Activated naive CD8-positive, alpha-beta T cell treated with anti-CD3 and anti-CD28 coated beads for 36 hours (primary cell): ENCODE results near the gene ATP1B4. TPM values are rescaled to one million over a fixed set of nuclear protein-coding genes. Genes with fewer than 3 reads are reported as not detected.
"Not testable (repeated sequence)": the region's sequence is repeated elsewhere in the genome, so short reads cannot be mapped to it uniquely, and the experiment has no call there.

ENCODE experiments used
- DNase-seq: peaks from one replicate; pipeline ENCODE4 v3.0.0; 2021
- H3K27ac Mint-ChIP-seq: one replicate; pipeline ENCODE4 v1.8.0; 2022; ENCODE audit warnings: mild to moderate bottlenecking, moderate library complexity, mixed read lengths
- H3K27me3 Mint-ChIP-seq: one replicate; pipeline ENCODE4 v1.8.0; 2022; ENCODE audit warnings: mild to moderate bottlenecking, mixed read lengths
- H3K36me3 Mint-ChIP-seq: one replicate; pipeline ENCODE4 v1.8.0; 2021; ENCODE audit warnings: mild to moderate bottlenecking, mixed read lengths
- H3K4me1 Mint-ChIP-seq: one replicate; pipeline ENCODE4 v1.8.0; 2021; ENCODE audit warnings: mixed read lengths
- H3K4me3 Mint-ChIP-seq: one replicate; pipeline ENCODE4 v1.8.0; 2022; ENCODE audit warnings: mild to moderate bottlenecking, moderate library complexity, mixed read lengths
- H3K9me3 Mint-ChIP-seq: one replicate; pipeline ENCODE4 v1.8.0; 2022; ENCODE audit warnings: mixed read lengths
- total RNA-seq, 2 experiments: library from RNA; stranded (reverse); gene quantifications; one replicate each; pipeline ENCODE4 v1.2.3, GENCODE V29; 2021

ATP1B4 gene
- not detected for total RNA-seq

GRCh38 chrX:120361764-120362305, at the start of gene ATP1B4:
ATP1B4 (plus strand) TSS chrX:120362089; CDS start chrX:120362169, 80 bp downstream.
- no peaks in the 10 kb centered on the region for H3K27me3 Mint-ChIP-seq
- no peaks in the 10 kb centered on the region for H3K36me3 Mint-ChIP-seq
- H3K27ac Mint-ChIP-seq: no peak within 1 kb of the TSS
- H3K4me1 Mint-ChIP-seq: peaks cover 7% of the 10 kb centered on the region
- no peak within 1 kb of the TSS for H3K4me3 Mint-ChIP-seq
- no peaks in the 10 kb centered on the region for H3K9me3 Mint-ChIP-seq
- DNase-seq: no peak

DNA sequence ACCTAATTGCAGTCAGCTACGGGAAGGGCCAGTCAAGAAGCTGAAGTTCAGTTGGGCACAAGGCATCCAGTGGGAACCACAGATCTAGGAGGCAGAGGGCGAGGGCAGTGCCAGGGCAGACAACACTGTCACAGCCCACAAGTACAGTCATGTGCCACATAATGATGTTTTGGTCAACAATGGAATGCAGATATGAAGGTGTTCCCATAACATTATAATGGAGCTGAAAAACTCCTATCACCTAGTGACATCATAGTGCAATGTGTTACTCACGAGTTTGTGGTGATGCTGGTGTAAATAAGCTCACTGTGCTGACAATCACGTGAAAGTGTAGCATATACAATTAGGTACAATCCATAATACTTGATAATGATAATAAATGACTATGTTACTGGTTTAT, 46.1 kb upstream of the ATP1B4 start:
- H3K4me3 Mint-ChIP-seq: no peak overlapping the region
- no peak overlapping the region for H3K27ac Mint-ChIP-seq
- H3K4me1 Mint-ChIP-seq: no peaks in the 10 kb centered on the region
- H3K27me3 Mint-ChIP-seq: peaks cover 25% of the 10 kb centered on the region
- no peaks in the 10 kb centered on the region for H3K36me3 Mint-ChIP-seq
- no peak for DNase-seq
- H3K9me3 Mint-ChIP-seq: no peaks in the 10 kb centered on the region

DNA sequence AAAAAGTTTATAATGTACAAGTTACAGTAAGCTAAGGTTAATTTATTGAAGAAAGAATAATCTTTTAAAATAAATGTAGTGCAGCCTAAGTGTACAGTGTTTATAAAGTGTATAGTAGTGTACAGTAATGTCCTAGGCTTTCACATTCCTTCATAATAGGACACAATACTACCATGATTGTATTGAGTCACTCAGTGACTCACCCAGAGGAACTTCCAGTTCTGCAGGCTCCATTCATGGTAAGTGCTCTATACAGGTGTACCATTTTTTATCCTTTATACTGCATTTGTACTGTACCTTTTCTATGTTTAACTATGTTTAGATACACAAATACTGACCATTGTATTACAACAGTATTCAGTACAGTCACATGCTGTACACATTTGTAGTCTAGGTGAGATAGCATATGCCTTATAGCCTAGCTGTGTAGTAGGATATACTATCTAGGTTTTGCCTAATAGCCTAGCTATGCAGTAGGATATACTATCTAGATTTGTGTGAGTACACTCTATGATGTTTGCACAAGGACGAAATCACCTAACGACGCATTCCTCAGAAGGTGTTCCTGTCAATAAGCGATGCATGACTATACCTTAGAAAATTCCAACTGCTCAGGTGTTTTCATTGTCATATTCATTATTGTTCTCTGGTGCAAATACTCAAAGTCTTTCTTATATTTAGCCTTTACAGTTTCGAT, 45.2 kb upstream of the ATP1B4 start:
- no peak overlapping the region for H3K4me3 Mint-ChIP-seq
- no peaks in the 10 kb centered on the region for H3K9me3 Mint-ChIP-seq
- no peaks in the 10 kb centered on the region for H3K4me1 Mint-ChIP-seq
- DNase-seq: no peak
- peaks cover 19% of the 10 kb centered on the region for H3K27me3 Mint-ChIP-seq
- H3K36me3 Mint-ChIP-seq: no peaks in the 10 kb centered on the region
- H3K27ac Mint-ChIP-seq: no peak overlapping the region

GRCh38 chrX:120318411-120318810, 43.5 kb upstream of the ATP1B4 start:
- Mint-ChIP-seq H3K4me1 (no peaks in the 10 kb centered on the region), H3K4me3 (no peak overlapping the region), H3K27ac (no peak overlapping the region), H3K36me3 (no peaks in the 10 kb centered on the region), H3K27me3 (peaks cover 8% of the 10 kb centered on the region), H3K9me3 (no peaks in the 10 kb centered on the region)
- DNase-seq: no peak

DNA sequence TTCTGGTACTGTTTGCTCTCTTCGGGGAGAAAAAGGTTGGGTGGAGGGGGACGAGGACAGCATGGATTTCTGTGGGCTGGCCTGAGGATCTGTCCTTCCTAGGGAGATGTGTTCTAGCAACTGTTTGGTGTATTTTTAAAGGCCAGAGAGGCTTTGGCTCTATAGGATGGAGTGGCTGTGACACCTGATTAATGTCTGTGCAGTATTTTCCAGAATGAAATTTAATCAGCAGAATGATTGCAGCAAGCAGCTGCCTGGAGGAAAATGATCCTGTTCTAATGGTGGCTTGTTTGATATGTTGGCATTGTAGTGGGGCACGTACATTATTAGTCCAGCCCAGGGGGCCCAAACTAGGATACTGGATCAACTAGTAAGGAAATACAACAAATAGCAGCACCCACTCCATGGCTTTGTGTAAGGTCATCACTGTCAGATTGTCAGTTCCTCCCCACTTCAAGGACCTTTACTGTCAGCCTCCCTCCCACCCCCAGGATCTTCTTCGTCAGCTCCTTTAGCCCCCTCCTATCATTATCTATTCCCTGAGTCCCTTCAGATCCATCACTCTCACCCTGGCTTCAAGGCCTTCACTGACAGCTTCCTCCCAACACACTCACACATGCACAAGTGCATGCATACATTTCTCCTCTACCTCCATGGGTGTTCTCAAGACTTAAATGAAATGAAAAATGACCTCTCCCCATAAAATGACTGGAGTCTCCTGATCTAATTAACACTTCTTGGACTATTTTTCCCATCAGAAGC, 40.2 kb upstream of the ATP1B4 start:
- no peak overlapping the region for H3K4me3 Mint-ChIP-seq
- DNase-seq: no peak
- no peaks in the 10 kb centered on the region for H3K9me3 Mint-ChIP-seq
- H3K27me3 Mint-ChIP-seq: peaks cover 3% of the 10 kb centered on the region
- H3K4me1 Mint-ChIP-seq: no peaks in the 10 kb centered on the region
- no peak overlapping the region for H3K27ac Mint-ChIP-seq
- H3K36me3 Mint-ChIP-seq: no peaks in the 10 kb centered on the region

DNA sequence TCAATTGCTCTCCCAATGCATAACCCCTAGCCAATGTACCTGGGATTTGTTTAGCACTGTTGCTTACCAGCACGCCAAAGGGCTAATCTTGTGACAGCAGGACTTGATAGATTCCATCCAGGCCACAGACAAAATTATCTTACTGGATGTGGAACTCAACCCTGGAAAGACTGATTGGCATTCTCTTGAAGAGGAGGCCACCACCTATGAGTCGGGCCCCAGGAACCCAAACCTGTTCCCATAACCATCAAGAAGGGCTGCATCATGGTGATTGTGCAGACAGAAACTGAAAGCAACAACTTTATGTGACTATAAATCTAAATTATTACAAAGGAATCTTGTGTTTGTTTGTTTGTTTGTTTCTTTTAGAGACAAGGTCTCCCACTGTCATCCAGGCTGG, 30.8 kb upstream of the ATP1B4 start:
- no peaks in the 10 kb centered on the region for H3K4me1 Mint-ChIP-seq
- H3K4me3 Mint-ChIP-seq: no peak overlapping the region
- peaks cover 3% of the 10 kb centered on the region for H3K9me3 Mint-ChIP-seq
- DNase-seq: no peak
- no peaks in the 10 kb centered on the region for H3K27me3 Mint-ChIP-seq
- no peaks in the 10 kb centered on the region for H3K36me3 Mint-ChIP-seq
- no peak overlapping the region for H3K27ac Mint-ChIP-seq

GRCh38 chrX:120332394-120332793, 29.5 kb upstream of the ATP1B4 start:
- Mint-ChIP-seq H3K27me3 (no peaks in the 10 kb centered on the region), H3K4me1 (no peaks in the 10 kb centered on the region), H3K27ac (no peak overlapping the region), H3K9me3 (peaks cover 3% of the 10 kb centered on the region), H3K36me3 (no peaks in the 10 kb centered on the region), H3K4me3 (no peak overlapping the region)
- DNase-seq: no peak

DNA sequence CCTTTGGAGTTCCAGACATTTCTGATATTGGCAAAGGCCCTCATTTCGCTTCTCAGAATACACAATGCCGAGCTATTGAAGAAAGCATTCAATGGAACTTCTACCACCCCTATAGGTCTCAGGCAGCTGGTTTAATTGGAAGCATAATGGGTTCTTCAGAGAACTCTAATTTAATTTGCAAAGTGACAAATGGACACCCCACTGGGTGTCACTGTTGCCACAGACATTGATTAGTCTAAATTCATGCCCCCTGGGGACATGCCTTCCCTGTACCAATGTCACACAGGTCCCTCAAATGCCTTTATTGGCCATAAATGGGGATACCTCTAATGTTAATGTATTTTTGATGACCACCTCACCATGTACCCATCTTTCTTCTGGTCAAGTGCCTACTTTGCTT, 27.7 kb upstream of the ATP1B4 start:
- DNase-seq: no peak
- Mint-ChIP-seq H3K9me3 (peaks cover 11% of the 10 kb centered on the region), H3K4me3 (no peak overlapping the region), H3K4me1 (no peaks in the 10 kb centered on the region), H3K27me3 (no peaks in the 10 kb centered on the region), H3K27ac (no peak overlapping the region), H3K36me3 (no peaks in the 10 kb centered on the region)

DNA sequence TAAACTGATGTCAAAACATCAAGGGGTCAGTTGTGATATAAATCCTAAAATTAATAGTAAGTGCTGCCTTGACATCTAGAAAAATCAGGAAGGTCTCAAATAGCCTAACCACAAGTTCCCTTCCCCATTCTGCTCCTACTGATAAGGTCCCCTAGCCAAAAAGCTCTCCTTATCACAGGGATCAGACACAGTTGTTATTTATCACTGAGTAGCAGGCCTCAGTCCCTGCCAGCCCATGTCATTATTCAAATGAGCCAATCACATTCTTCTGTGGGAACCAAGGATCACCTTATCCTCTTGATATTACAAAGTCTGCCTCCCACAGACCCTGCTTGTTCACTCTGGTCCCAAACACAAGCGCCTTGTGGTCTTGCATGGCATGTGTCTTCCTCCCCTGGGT, 27.3 kb upstream of the ATP1B4 start:
- DNase-seq: no peak
- Mint-ChIP-seq H3K4me3 (no peak overlapping the region), H3K4me1 (no peaks in the 10 kb centered on the region), H3K36me3 (no peaks in the 10 kb centered on the region), H3K27ac (no peak overlapping the region), H3K27me3 (no peaks in the 10 kb centered on the region), H3K9me3 (peaks cover 12% of the 10 kb centered on the region)

DNA sequence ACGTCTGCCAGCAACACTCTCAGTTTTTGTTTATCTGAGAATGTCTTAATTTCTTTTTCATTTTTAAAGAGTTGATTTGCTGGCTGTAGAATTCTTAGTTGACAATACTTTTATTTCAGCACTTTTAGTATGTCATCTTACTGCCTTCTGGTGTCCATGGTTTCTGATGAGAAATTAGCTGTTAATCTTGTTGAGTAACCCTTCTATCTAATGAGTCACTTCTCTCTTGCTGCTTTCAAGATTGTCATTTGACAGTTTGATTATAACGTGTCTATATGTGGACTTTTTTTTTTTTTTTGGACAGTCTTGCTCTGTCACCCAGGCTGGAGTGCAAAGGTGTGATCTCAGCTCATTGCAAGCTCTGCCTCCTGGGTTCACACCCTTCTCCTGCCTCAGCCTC, 26.6 kb upstream of the ATP1B4 start:
- H3K27me3 Mint-ChIP-seq: no peaks in the 10 kb centered on the region
- H3K27ac Mint-ChIP-seq: no peak overlapping the region
- H3K4me3 Mint-ChIP-seq: no peak overlapping the region
- no peak for DNase-seq
- H3K36me3 Mint-ChIP-seq: no peaks in the 10 kb centered on the region
- peaks cover 12% of the 10 kb centered on the region for H3K9me3 Mint-ChIP-seq
- no peaks in the 10 kb centered on the region for H3K4me1 Mint-ChIP-seq

GRCh38 chrX:120336899-120337298, 25.0 kb upstream of the ATP1B4 start:
- Mint-ChIP-seq H3K4me1 (no peaks in the 10 kb centered on the region), H3K9me3 (peaks cover 14% of the 10 kb centered on the region), H3K4me3 (no peak overlapping the region), H3K27ac (no peak overlapping the region), H3K36me3 (no peaks in the 10 kb centered on the region), H3K27me3 (no peaks in the 10 kb centered on the region)
- no peak for DNase-seq

- H3K4me1 Mint-ChIP-seq, H3K27ac Mint-ChIP-seq, H3K27me3 Mint-ChIP-seq, DNase-seq, H3K4me3 Mint-ChIP-seq, H3K36me3 Mint-ChIP-seq: not testable (repeated sequence)
- H3K9me3 Mint-ChIP-seq: peaks cover 11% of the 10 kb centered on the region
Measured at GRCh38 chrX:120344566-120344965, 17.3 kb upstream of the ATP1B4 start.

DNA sequence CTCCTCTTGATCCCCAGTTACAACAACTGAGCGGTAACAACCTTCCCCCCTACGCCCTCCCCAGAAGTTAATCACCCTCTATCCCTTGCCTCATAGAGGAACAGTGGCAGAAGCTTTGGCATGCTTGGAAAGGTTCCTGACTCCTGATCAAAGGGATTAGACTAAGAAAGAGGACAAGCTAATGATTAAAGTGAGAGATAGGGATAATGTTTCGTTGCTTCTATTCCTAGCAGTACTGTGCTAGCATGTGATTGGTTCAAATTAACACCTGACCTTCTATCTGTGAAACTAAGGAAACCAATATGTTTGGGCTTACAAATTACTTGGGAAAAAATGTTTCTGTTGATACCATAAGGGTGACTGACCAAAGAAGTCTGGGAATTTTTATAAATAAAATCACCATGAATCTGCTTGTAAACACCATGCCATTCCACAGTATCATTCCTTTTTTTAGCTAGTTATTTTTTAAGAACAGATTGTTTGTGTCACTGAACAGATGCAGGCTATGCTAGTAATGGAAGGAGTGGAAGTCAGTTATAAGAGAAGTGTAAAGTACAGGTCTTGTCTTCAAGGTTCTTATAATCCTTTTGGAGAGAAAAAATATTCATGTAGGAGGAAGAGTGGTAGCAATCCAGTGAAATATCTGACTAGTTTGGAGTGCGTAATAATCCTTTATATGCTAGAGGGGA, 11.3 kb upstream of the ATP1B4 start:
- DNase-seq: no peak
- Mint-ChIP-seq H3K27ac (no peak overlapping the region), H3K4me1 (no peaks in the 10 kb centered on the region), H3K9me3 (peaks cover 2% of the 10 kb centered on the region), H3K27me3 (no peaks in the 10 kb centered on the region), H3K36me3 (no peaks in the 10 kb centered on the region), H3K4me3 (no peak overlapping the region)

DNA sequence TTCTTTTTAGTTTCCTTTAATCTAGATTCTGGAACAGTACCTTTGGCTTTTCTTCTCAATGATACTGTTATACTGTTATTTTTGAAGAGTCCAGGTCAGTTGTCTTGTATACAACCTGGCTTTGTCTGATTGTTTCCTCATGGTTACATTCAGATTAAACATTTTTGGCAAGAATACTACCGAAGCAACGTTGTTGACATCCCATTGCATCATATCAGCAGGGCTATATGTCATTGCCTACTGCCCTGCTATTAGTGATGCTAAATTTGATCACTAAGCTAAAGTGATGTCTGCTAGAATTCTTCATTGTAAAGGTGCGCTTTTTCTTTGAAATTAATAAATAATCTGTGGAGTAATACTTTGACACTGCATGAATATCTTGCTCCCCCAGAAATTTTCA, 5.8 kb upstream of the ATP1B4 start:
- H3K36me3 Mint-ChIP-seq: no peaks in the 10 kb centered on the region
- no peak overlapping the region for H3K27ac Mint-ChIP-seq
- no peak overlapping the region for H3K4me3 Mint-ChIP-seq
- no peaks in the 10 kb centered on the region for H3K27me3 Mint-ChIP-seq
- H3K4me1 Mint-ChIP-seq: peaks cover 7% of the 10 kb centered on the region
- H3K9me3 Mint-ChIP-seq: no peaks in the 10 kb centered on the region
- no peak for DNase-seq

DNA sequence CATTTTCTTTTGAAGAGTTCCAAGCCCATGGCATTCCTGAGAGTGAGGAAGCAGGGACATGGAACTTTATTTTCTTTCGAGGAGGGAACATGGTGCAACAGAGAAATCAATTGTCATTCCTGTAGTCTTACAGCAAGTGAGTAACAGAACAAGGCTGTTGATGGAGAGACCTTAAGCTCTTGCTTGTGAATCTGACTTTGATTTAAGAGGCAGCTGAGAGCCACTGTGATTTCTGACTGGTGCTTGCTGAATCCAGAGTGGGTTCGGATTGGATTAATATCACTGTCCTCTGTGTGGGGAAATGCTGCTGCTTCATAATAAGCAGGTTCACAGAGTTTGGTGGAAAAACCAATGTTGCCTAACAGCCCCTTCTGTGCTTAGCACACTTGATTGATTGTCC, 4.7 kb upstream of the ATP1B4 start:
- DNase-seq: no peak
- Mint-ChIP-seq H3K4me3 (no peak overlapping the region), H3K4me1 (peaks cover 7% of the 10 kb centered on the region), H3K36me3 (no peaks in the 10 kb centered on the region), H3K27me3 (no peaks in the 10 kb centered on the region), H3K27ac (no peak overlapping the region), H3K9me3 (no peaks in the 10 kb centered on the region)
